ENCODE measurements around the gene UQCRC1.
"Not testable (repeated sequence)": the region's sequence is repeated elsewhere in the genome, so short reads cannot be mapped to it uniquely, and the experiment has no call there.

UQCRC1 gene

GRCh38 chr3:48553361-48553760, 56.1 kb downstream of the UQCRC1 start:
- TF ChIP-seq EZH2 (IDR thresholded peaks at IDR 0.05; ENCODE audit: borderline replicate concordance, low read depth, low read length, severe bottlenecking) (no peak), CTCF (IDR thresholded peaks at IDR 0.05; ENCODE audit: borderline replicate concordance, extremely low read depth, low read length, poor library complexity, severe bottlenecking) (no peak)
- H2AFZ ChIP-seq (ENCODE audit: low read depth, low read length): no peak overlapping the region
- H3K27ac ChIP-seq (ENCODE audit: low read length): no peak overlapping the region
- peaks cover 39% of the 10 kb centered on the region for H3K4me1 ChIP-seq (ENCODE audit: insufficient read depth, low read length)
- no peak overlapping the region for H3K4me2 ChIP-seq (ENCODE audit: insufficient read depth, low read length)
- H3K79me2 ChIP-seq (ENCODE audit: insufficient read depth, low read length): no peaks in the 10 kb centered on the region
- H4K20me1 ChIP-seq (ENCODE audit: insufficient read depth, low read length): no peaks in the 10 kb centered on the region; the same call in 1 of the 2 replicates
- H3K27me3 ChIP-seq (ENCODE audit: insufficient read depth, low read length, poor library complexity): no peaks in the 10 kb centered on the region
- H3K4me3 ChIP-seq (ENCODE audit: low read depth in 1 of 2, low read length in 2 of 2): no peak overlapping the region
- no peak overlapping the region for H3K9ac ChIP-seq (ENCODE audit: low read depth, low read length)
- DNase-seq (no peak), ATAC-seq (ENCODE audit: insufficient read depth, low read depth) (no peak)
- H3K9me3 ChIP-seq (ENCODE audit: insufficient read depth, low read length, severe bottlenecking): no peaks in the 10 kb centered on the region
- no peaks in the 10 kb centered on the region; the same call in 1 of the 2 replicates for H3K36me3 ChIP-seq (ENCODE audit: insufficient read depth, low read length)

- H3K4me1 ChIP-seq (ENCODE audit: insufficient read depth, low read length): peaks cover 28% of the 10 kb centered on the region
- peaks cover 6% of the 10 kb centered on the region; the same call in 1 of the 2 replicates for H3K36me3 ChIP-seq (ENCODE audit: insufficient read depth, low read length)
- H3K79me2 ChIP-seq (ENCODE audit: insufficient read depth, low read length): no peaks in the 10 kb centered on the region
- TF ChIP-seq EZH2 (IDR thresholded peaks at IDR 0.05; ENCODE audit: borderline replicate concordance, low read depth, low read length, severe bottlenecking) (no peak), CTCF (IDR thresholded peaks at IDR 0.05; ENCODE audit: borderline replicate concordance, extremely low read depth, low read length, poor library complexity, severe bottlenecking) (no peak)
- H3K4me2 ChIP-seq (ENCODE audit: insufficient read depth, low read length): no peak overlapping the region; the same call in 1 of the 2 replicates
- no peaks in the 10 kb centered on the region; the same call in 1 of the 2 replicates for H4K20me1 ChIP-seq (ENCODE audit: insufficient read depth, low read length)
- no peak overlapping the region for H3K9ac ChIP-seq (ENCODE audit: low read depth, low read length)
- H3K27me3 ChIP-seq (ENCODE audit: insufficient read depth, low read length, poor library complexity): no peaks in the 10 kb centered on the region
- no peak overlapping the region for H2AFZ ChIP-seq (ENCODE audit: low read depth, low read length)
- ATAC-seq (ENCODE audit: insufficient read depth, low read depth) (no peak), DNase-seq (no peak)
- H3K27ac ChIP-seq (ENCODE audit: low read length): no peak overlapping the region
- no peaks in the 10 kb centered on the region for H3K9me3 ChIP-seq (ENCODE audit: insufficient read depth, low read length, severe bottlenecking)
- H3K4me3 ChIP-seq (ENCODE audit: low read depth in 1 of 2, low read length in 2 of 2): no peak overlapping the region
These were observed 57.1 kb downstream of the UQCRC1 start for GRCh38 chr3:48552111-48552951.

GRCh38 chr3:48551651-48552050, 57.8 kb downstream of the UQCRC1 start:
- not testable (repeated sequence) for H3K9ac ChIP-seq (ENCODE audit: low read depth, low read length); H3K27ac ChIP-seq (ENCODE audit: low read length); H4K20me1 ChIP-seq (ENCODE audit: insufficient read depth, low read length); H3K27me3 ChIP-seq (ENCODE audit: insufficient read depth, low read length, poor library complexity); H3K4me3 ChIP-seq (ENCODE audit: low read depth in 1 of 2, low read length in 2 of 2); H2AFZ ChIP-seq (ENCODE audit: low read depth, low read length); H3K79me2 ChIP-seq (ENCODE audit: insufficient read depth, low read length); ATAC-seq (ENCODE audit: insufficient read depth, low read depth); H3K4me2 ChIP-seq (ENCODE audit: insufficient read depth, low read length); H3K9me3 ChIP-seq (ENCODE audit: insufficient read depth, low read length, severe bottlenecking); DNase-seq
- Histone ChIP-seq H3K4me1 (ENCODE audit: insufficient read depth, low read length) (peaks cover 24% of the 10 kb centered on the region), H3K36me3 (ENCODE audit: insufficient read depth, low read length) (peaks cover 13% of the 10 kb centered on the region; the same call in 1 of the 2 replicates)
